ENCODE measurements around the gene BTBD16.

The BTBD16 gene

DNA sequence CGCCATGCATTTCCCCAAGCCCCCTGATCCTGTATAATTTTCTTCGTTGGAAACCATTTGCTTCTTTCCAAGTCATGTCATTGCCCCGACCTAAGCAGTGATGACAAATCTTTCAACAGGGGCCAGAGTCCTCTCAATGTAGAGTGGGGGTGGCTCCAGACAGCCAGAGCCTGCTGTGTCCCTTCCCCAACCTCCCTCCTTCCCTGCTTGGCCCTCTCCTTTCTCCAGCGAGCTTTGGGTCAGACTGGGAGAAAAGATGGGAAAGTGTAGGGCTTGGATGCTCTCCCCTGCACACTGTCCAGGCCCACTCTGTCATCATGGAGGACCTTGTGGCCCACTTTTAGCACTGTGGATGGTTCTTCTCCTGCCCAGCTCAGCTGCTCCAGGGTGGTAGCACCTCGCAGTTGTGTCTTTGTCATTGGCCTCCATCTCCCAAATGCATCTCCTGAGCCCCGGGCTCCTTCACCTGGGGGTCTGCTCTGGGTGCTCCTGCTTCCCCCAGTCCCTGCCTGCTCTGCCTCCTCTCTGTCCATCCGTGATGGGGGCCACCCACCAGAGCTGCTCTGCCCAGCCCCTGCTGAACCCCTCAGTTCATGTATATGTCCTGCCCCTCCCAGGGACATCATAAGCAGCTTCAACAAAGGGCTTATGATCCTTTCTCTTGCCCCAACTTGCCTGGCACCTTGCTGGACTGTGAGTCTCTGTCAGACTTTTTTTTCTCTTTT is 37.5 kb downstream of the BTBD16 start:
- FAIRE-seq: no peak
- TF ChIP-seq POLR2AphosphoS5 (IDR thresholded peaks at IDR 0.05; ENCODE audit: low read depth, low read length) (no peak), TAF1 (IDR thresholded peaks at IDR 0.05; ENCODE audit: borderline replicate concordance, low read depth, low read length) (no peak), POLR2A (IDR thresholded peaks at IDR 0.05; ENCODE audit: low read depth, low read length) (no peak)
- DNase-seq (ENCODE audit: insufficient read length): no peak

DNA sequence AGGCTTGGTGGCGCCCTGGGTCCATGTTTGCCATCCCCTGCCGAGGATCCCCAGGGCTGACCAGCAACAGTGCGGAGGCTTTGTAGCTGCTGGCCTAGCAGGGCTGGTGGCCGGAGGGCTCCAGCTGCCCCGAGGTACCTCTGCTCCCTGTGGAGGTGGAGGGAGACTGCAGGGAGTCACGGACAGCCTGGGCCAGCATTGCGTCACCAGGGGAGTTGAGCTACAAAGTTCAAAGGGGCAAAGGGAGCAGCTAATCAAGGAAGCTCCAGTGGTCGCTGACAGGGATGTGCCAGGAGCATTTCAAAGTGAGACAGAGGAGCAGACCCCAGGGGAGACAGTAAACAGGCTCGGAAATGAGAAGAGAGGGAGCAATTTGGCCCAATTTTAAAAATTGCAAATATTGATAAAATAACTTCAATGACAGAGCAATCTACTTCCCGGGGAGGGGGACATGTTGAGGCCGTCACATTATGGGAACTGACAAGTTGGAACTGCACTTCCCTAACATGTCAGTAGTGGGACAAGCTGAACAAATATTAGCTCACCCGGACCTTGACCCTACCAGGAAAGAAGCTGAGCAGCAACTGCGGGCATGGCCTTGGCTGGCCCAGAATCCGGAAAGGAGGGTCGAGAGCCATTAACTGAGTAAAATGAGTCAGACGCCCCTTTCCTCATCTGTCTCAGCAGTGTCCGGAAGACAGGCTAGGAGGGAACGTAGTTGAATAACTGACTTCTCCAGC is 39.4 kb downstream of the BTBD16 start:
- DNase-seq (ENCODE audit: insufficient read length): no peak
- TF ChIP-seq POLR2AphosphoS5 (IDR thresholded peaks at IDR 0.05; ENCODE audit: low read depth, low read length): no peak
- TF ChIP-seq TAF1 (IDR thresholded peaks at IDR 0.05; ENCODE audit: borderline replicate concordance, low read depth, low read length): no peak
- no peak for TF ChIP-seq POLR2A (IDR thresholded peaks at IDR 0.05; ENCODE audit: low read depth, low read length)

DNA sequence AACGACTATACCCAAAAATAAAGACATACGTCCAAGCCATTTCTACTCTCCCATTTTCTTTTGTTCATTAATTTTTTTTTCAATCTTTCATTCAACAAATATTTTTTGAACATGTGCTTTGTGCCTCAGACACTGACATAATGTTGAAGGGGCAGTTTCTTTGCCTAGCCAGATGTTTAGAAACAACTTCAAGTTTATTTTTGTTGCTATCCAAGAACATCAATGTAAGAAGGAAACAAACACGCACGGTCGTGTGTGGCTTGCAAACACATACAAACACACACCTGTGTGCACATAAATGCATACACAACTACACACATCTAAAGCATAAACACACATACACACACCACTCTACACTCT is 39.9 kb downstream of the BTBD16 start:
- TF ChIP-seq POLR2A (IDR thresholded peaks at IDR 0.05; ENCODE audit: low read depth, low read length): no peak
- TF ChIP-seq POLR2AphosphoS5 (IDR thresholded peaks at IDR 0.05; ENCODE audit: low read depth, low read length): no peak
- TF ChIP-seq TAF1 (IDR thresholded peaks at IDR 0.05; ENCODE audit: borderline replicate concordance, low read depth, low read length): no peak
- DNase-seq (ENCODE audit: insufficient read length): no peak
- FAIRE-seq: no peak

More for the DNA sequence above, 39.4 kb downstream of the BTBD16 start:
- FAIRE-seq: no peak

DNA sequence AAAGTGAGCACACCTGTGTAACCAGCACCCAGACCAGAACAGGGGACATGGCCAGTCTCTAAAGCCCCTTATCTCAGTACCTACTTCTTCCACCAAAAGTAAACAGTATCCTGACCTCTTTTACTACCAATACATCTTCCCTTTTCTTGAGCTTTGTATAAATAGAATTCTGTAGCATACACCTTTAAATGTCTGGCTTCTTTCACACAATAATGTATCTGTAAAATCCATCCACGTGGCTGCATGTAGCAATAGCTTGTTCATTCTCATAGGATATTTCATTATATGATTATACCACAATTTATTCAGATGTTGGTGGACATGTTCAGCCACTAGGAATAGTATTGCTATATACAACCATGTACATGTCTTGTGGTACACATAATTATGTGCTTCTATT is 40.6 kb downstream of the BTBD16 start:
- DNase-seq (ENCODE audit: insufficient read length) (no peak), FAIRE-seq (no peak)
- TF ChIP-seq POLR2AphosphoS5 (IDR thresholded peaks at IDR 0.05; ENCODE audit: low read depth, low read length): no peak
- no peak for TF ChIP-seq POLR2A (IDR thresholded peaks at IDR 0.05; ENCODE audit: low read depth, low read length)
- no peak for TF ChIP-seq TAF1 (IDR thresholded peaks at IDR 0.05; ENCODE audit: borderline replicate concordance, low read depth, low read length)

DNA sequence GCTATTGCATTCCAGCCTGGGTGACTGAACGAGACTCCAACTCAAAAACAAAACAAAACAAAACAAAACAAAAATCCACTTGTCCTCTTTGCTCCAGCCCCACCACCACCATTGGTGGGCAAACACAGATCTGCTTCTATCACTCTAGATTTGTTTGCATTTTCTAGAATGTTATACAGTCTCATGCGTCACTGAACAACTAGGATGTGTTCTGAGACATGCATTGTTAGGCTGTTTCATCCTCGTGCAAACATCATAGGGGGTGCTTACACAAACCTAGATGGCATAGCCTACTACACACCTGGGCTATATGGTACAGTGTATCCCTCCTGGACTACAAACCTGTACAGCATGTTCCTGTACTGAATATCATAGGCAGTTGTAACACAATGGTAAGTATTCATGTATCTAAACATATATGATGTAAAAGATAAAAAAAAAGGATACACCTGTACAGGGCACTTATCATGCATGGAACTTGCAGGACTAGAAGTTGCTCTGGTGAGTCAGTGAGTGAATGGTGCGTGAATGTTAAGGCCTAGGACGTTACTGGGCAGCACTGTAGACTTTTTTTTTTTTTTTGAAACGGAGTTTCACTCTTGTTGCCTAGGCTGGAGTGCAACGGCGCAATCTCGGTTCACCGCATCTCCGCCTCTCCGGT is 45.3 kb downstream of the BTBD16 start:
- DNase-seq (ENCODE audit: insufficient read length): no peak
- TF ChIP-seq POLR2A (IDR thresholded peaks at IDR 0.05; ENCODE audit: low read depth, low read length) (no peak), POLR2AphosphoS5 (IDR thresholded peaks at IDR 0.05; ENCODE audit: low read depth, low read length) (no peak), TAF1 (IDR thresholded peaks at IDR 0.05; ENCODE audit: borderline replicate concordance, low read depth, low read length) (no peak)
- no peak for FAIRE-seq

DNA sequence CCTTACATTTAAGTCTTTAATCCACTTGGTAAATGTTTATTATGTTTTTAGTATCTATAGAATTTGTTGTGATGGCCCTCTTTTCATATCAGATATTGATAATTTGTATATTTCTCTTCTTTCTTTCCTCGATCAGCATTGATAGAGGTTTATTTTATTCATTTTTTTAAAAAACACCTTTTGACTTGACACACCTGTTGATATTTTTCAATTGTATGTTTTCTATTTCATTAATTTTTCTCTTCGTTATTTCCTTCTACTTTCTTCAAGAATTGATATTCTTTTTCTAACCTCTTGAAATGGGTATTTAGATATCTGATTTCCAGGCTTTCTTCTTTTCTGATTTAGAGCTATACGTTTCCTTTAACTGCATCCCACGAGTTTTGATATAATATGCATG is 50.9 kb downstream of the BTBD16 start:
- FAIRE-seq: no peak

DNA sequence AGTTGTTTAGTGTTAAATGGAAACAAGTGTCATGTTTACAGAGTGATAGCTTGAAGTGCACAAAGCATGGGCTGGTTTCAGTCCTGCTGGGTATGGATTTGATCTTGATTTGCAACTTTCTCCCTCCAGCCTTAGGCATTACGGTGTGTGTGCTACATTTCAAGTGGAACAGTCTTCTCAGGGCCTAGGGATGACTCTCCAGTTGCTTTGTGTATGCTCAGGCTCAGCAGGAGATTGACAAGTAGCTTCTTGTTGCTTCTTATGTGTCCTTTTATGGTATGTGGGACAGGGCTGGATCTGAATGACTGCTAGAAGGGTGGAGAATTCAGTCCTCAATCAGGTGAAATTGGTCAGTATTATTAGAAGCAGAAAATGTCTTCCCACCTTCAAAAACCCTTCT is 52.1 kb downstream of the BTBD16 start:
- no peak for FAIRE-seq
- DNase-seq (ENCODE audit: insufficient read length): no peak
- TF ChIP-seq TAF1 (IDR thresholded peaks at IDR 0.05; ENCODE audit: borderline replicate concordance, low read depth, low read length): no peak
- TF ChIP-seq POLR2A (IDR thresholded peaks at IDR 0.05; ENCODE audit: low read depth, low read length): no peak
- TF ChIP-seq POLR2AphosphoS5 (IDR thresholded peaks at IDR 0.05; ENCODE audit: low read depth, low read length): no peak

More for the DNA sequence above, 50.9 kb downstream of the BTBD16 start:
- DNase-seq (ENCODE audit: insufficient read length): no peak
- TF ChIP-seq POLR2A (IDR thresholded peaks at IDR 0.05; ENCODE audit: low read depth, low read length) (no peak), POLR2AphosphoS5 (IDR thresholded peaks at IDR 0.05; ENCODE audit: low read depth, low read length) (no peak), TAF1 (IDR thresholded peaks at IDR 0.05; ENCODE audit: borderline replicate concordance, low read depth, low read length) (no peak)

DNA sequence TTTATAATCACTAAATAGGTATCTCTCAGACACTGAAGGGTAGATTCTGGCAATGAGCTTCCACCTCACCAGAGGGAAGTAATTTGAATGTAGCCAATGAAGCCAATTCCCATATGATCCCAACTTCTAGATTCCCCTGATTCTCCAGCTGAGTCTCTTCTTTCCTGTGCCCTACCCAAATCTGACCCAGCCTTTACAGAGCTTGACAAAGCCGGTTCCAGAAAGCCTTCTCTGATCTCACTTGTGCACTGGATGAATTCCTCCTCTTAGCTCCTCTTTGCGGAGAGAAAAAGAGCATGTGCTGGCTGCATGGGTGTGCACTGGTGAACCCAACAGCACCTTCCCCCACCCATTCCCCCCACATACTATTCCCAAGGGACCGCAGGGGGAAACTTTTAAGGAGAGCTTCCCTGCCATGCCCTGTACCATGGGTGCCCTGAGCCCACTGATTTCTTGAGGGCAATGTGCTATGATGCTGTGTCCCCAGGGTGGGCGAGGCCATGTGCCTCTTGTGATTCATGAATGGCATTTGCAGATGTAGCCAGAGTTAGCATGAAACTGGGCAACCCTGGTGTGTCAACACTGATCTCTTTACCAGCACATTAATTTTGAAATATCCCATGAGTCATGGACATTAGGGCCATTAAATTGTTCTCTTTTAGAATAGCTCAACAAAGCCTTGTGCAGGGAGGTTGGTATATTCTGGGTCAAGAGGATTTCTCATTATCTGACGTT is 53.0 kb downstream of the BTBD16 start:
- FAIRE-seq (no peak), DNase-seq (ENCODE audit: insufficient read length) (no peak)
- TF ChIP-seq TAF1 (IDR thresholded peaks at IDR 0.05; ENCODE audit: borderline replicate concordance, low read depth, low read length) (no peak), POLR2A (IDR thresholded peaks at IDR 0.05; ENCODE audit: low read depth, low read length) (no peak), POLR2AphosphoS5 (IDR thresholded peaks at IDR 0.05; ENCODE audit: low read depth, low read length) (no peak)

DNA sequence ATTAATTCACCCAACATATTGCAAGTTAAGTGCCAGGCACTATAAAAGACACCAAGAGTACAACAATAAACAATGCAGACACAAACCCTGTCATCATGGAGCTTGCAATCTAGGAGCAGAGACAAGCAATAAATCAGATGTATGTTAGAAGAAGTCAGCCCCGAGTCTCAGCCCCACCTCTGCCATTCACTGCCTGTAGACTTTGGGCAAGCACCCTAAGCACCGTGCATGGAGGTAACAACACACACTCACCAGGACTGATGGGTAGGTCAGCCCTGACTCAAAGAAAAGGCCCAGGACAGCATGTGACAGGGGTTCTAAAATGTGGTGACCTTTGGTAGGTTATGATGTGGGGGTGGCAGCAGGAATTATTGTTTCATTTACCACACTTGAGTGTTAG is 54.1 kb downstream of the BTBD16 start:
- FAIRE-seq (no peak), DNase-seq (ENCODE audit: insufficient read length) (no peak)
- TF ChIP-seq POLR2A (IDR thresholded peaks at IDR 0.05; ENCODE audit: low read depth, low read length) (no peak), POLR2AphosphoS5 (IDR thresholded peaks at IDR 0.05; ENCODE audit: low read depth, low read length) (no peak), TAF1 (IDR thresholded peaks at IDR 0.05; ENCODE audit: borderline replicate concordance, low read depth, low read length) (no peak)

DNA sequence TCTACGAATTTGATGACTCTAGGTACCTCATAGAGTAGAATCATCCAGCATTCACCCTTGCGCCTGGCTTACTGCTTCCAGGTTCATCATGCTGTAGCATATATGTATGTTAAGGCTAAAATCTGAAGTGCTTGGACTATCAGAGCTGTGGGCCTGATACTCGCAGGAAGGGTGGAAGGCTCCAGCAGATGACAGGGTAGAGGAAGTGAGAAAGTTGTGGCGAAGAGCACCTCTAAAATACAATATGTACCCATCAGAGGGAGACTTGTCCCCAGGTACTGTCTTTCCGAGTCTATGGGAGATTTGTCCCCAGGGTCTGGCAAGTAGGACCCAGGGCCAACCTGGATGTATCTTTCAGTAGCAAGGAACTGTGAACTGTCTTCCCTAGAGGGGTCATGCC is 55.3 kb downstream of the BTBD16 start:
- FAIRE-seq (no peak), DNase-seq (ENCODE audit: insufficient read length) (no peak)
- TF ChIP-seq POLR2AphosphoS5 (IDR thresholded peaks at IDR 0.05; ENCODE audit: low read depth, low read length): no peak
- TF ChIP-seq TAF1 (IDR thresholded peaks at IDR 0.05; ENCODE audit: borderline replicate concordance, low read depth, low read length): no peak
- no peak for TF ChIP-seq POLR2A (IDR thresholded peaks at IDR 0.05; ENCODE audit: low read depth, low read length)

DNA sequence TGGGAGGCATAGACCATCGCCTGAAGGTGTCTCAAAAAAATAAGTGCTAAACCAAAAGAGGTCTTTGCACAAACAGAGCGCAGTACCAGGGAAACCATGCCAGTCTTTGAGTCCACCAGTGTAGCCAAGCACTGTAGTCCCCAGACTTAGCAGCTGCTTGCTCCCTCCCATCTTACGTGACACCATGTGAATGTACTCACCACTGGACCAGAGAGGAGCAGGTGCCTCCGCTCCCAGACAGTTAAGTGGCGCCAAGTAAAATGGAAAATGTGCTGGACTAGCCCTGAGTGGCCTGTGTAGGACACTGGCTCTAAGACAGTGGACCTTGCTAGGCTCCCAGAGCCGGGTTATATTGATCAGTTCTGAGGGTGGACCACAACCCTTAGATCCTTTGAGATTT is 55.7 kb downstream of the BTBD16 start:
- FAIRE-seq (no peak), DNase-seq (ENCODE audit: insufficient read length) (no peak)
- no peak for TF ChIP-seq TAF1 (IDR thresholded peaks at IDR 0.05; ENCODE audit: borderline replicate concordance, low read depth, low read length)
- TF ChIP-seq POLR2AphosphoS5 (IDR thresholded peaks at IDR 0.05; ENCODE audit: low read depth, low read length): no peak
- no peak for TF ChIP-seq POLR2A (IDR thresholded peaks at IDR 0.05; ENCODE audit: low read depth, low read length)

All from GM12892 (cell line).